Neural crest cell (in vitro differentiated cells): ENCODE measurements around the gene FAM83F. TPM values are rescaled to one million over a fixed set of nuclear protein-coding genes. Genes with fewer than 3 reads are reported as not detected.

Source experiments
- DNase-seq: peaks from one replicate; pipeline ENCODE4 v3.0.0; 2021; ENCODE audit warnings: low read depth, mixed read lengths, low spot score
- H3K27ac Mint-ChIP-seq: one replicate; pipeline ENCODE4 v1.8.0; 2021; ENCODE audit warnings: mild to moderate bottlenecking, mixed read lengths; ENCODE audit not compliant: unreplicated experiment
- H3K27me3 Mint-ChIP-seq: 2 replicates; pipeline ENCODE4 v1.8.0; 2021; ENCODE audit warnings: low read depth, mild to moderate bottlenecking, mixed read lengths
- H3K36me3 Mint-ChIP-seq: 2 replicates; pipeline ENCODE4 v1.8.0; 2021; ENCODE audit warnings: low read depth, mild to moderate bottlenecking, mixed read lengths
- H3K4me1 Mint-ChIP-seq: 2 replicates; pipeline ENCODE4 v1.8.0; 2021; ENCODE audit warnings: mixed read lengths
- H3K4me3 Mint-ChIP-seq: one replicate; pipeline ENCODE4 v1.8.0; 2021; ENCODE audit warnings: mild to moderate bottlenecking, mixed read lengths
- H3K9me3 Mint-ChIP-seq: 2 replicates; pipeline ENCODE4 v1.8.0; 2021; ENCODE audit warnings: mixed read lengths
- CTCF ChIP-seq: fragments of 200-600 bp; sonication (generic); conservative IDR thresholded peaks from 2 replicates; pipeline ENCODE4 v1.5.0; 2021; ENCODE audit warnings: antibody characterized with exemption, mild to moderate bottlenecking
- total RNA-seq: library from RNA; stranded (reverse); gene quantifications from 2 replicates; pipeline ENCODE4 v1.2.1, GENCODE V29; 2021

Gene FAM83F
- total RNA-seq, 1 donor from 2014 or later, result 3.1 TPM

DNA sequence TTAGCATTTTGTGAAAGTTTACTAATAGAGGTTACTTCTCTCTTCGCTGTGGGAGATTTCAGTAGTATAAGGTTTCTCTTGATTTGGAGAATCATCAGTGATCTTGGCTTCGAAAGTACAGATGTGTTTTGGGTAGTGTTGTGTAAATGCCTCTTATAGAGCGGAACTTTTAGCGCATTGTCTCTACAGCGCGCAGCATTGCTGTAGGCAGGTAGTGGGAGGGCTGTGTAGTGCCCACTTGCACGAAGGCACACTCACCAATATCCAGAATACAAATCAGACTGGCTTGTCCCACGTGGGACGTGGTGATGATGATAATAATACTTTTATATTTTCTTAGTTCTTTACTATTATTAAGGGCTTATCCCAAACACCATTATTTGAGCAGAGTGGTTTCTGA, 51.4 kb downstream of the FAM83F start:
- no peak for TF ChIP-seq CTCF
- Mint-ChIP-seq H3K4me3 (peak overlapping the region; percentile 79), H3K27ac (no peak overlapping the region), H3K36me3 (no peaks in the 10 kb centered on the region), H3K4me1 (peaks cover 23% of the 10 kb centered on the region), H3K9me3 (no peaks in the 10 kb centered on the region), H3K27me3 (peaks cover 70% of the 10 kb centered on the region)
- DNase-seq, result no peak

DNA sequence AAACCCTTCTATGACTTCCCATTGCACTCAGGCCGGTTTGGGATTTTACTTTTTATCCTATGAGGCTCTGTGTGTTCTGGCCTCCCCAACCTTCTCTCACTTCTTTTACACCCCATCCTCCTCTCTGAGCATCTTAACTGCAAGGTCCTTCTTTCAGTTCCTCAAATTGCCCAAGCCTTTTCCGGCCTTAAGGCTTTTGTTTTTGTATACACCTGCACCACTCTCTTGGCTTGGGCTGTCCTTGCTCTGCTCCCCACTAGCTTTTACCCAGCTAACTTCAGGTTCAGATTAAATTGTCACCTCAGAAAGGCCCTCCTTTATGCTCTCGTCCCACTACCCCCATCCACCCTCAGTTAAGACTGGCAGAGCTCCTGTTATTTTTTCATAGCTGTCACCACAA, 55.5 kb downstream of the FAM83F start:
- H3K9me3 Mint-ChIP-seq, result no peaks in the 10 kb centered on the region
- no peak for TF ChIP-seq CTCF

GRCh38 chr22:40051322-40051721, 56.6 kb downstream of the FAM83F start:
- no peak for TF ChIP-seq CTCF
- H3K27me3 Mint-ChIP-seq, result peaks cover 72% of the 10 kb centered on the region
- no peak for DNase-seq
- no peaks in the 10 kb centered on the region for H3K9me3 Mint-ChIP-seq
- H3K27ac Mint-ChIP-seq, result no peak overlapping the region
- H3K4me1 Mint-ChIP-seq, result peaks cover 11% of the 10 kb centered on the region
- H3K4me3 Mint-ChIP-seq, result peak overlapping the region; percentile 62
- H3K36me3 Mint-ChIP-seq, result no peaks in the 10 kb centered on the region

More for the DNA sequence above, 55.5 kb downstream of the FAM83F start:
- Mint-ChIP-seq H3K4me1 (peaks cover 18% of the 10 kb centered on the region), H3K27me3 (peaks cover 69% of the 10 kb centered on the region), H3K36me3 (no peaks in the 10 kb centered on the region), H3K4me3 (no peak overlapping the region), H3K27ac (no peak overlapping the region)
- DNase-seq, result no peak

DNA sequence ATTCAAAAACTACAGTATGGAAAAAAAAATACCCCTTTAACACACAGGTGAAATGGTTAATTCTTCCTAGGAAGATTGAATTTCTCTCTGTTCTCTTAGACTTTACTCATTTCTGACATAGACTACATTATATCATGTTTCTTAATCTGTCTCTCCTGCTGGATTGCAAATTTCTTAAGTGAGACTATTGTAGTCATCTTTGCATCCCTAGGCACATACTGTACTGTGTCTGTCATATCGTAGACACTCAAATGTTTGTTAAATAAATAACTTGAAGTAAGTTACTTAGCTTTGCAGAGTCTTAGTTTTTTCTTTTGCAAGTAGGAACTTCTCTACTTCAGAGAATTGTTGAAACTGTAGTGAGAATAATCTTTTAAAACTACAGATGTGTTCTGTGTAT, 58.7 kb downstream of the FAM83F start:
- Mint-ChIP-seq H3K4me1 (peaks cover 11% of the 10 kb centered on the region), H3K9me3 (no peaks in the 10 kb centered on the region), H3K4me3 (no peak overlapping the region), H3K27ac (no peak overlapping the region), H3K27me3 (peaks cover 74% of the 10 kb centered on the region), H3K36me3 (no peaks in the 10 kb centered on the region)
- DNase-seq, result no peak
- no peak for TF ChIP-seq CTCF

DNA sequence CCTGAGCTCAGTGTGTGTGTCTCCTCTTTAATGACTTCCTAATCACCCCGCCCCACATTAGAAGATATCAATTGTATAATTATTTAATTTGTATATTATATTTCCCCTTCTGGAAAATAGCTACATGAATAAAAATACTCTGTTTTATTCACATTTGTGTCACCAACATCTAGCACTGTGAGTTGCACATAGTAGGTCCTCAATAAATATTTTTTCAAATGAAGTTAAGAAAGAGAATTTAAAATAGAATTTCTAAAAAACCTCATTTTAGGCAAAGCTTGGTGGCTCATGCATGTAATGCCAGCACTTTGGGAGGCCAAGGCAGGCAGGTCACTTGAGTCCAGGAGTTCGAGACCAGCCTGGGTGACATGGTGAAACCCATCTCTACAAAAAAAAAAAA, 59.7 kb downstream of the FAM83F start:
- H3K9me3 Mint-ChIP-seq, result no peaks in the 10 kb centered on the region
- DNase-seq, result no peak
- no peaks in the 10 kb centered on the region for H3K36me3 Mint-ChIP-seq
- H3K27me3 Mint-ChIP-seq, result peaks cover 74% of the 10 kb centered on the region
- H3K4me1 Mint-ChIP-seq, result peaks cover 11% of the 10 kb centered on the region
- H3K4me3 Mint-ChIP-seq, result no peak overlapping the region
- TF ChIP-seq CTCF, result no peak
- no peak overlapping the region for H3K27ac Mint-ChIP-seq
